Activated T-helper 1 cell treated with anti-CD3 and anti-CD28 coated beads, Interleukin-12 subunit alpha, Interleukin-12 subunit beta, Interleukin-2, Interleukin-4 antibody, amounts not matched to agents 30 ng/mL and 10 ng/mL and 1 ng/mL, durations not matched to agents 14 hours and 24 hours and 36 hours (primary cell): Measurements from ENCODE around the gene RCSD1. TPM values are rescaled to one million over a fixed set of nuclear protein-coding genes. Genes with fewer than 3 reads are reported as not detected.
A peak's percentile ranks its signal among the peaks of the same experiment; 100 is the strongest.
"Not testable (repeated sequence)": the region's sequence is repeated elsewhere in the genome, so short reads cannot be mapped to it uniquely, and the experiment has no call there.

Experiments
- DNase-seq: peaks from one replicate; pipeline ENCODE4 v3.0.0; 2021; ENCODE audit warnings: low spot score
- H3K27ac Mint-ChIP-seq: one replicate; pipeline ENCODE4 v1.8.0; 2021; ENCODE audit warnings: mild to moderate bottlenecking, mixed read lengths
- H3K27me3 Mint-ChIP-seq: one replicate; pipeline ENCODE4 v1.8.0; 2022; ENCODE audit warnings: mild to moderate bottlenecking, moderate library complexity, mixed read lengths; ENCODE audit not compliant: insufficient read depth
- H3K36me3 Mint-ChIP-seq: one replicate; pipeline ENCODE4 v1.8.0; 2021; ENCODE audit warnings: low read depth, mixed read lengths
- H3K4me1 Mint-ChIP-seq: one replicate; pipeline ENCODE4 v1.8.0; 2021; ENCODE audit warnings: low read depth, mixed read lengths
- H3K4me3 Mint-ChIP-seq: one replicate; pipeline ENCODE4 v1.8.0; 2021; ENCODE audit warnings: mild to moderate bottlenecking, moderate library complexity, mixed read lengths
- H3K9me3 Mint-ChIP-seq: one replicate; pipeline ENCODE4 v1.8.0; 2021; ENCODE audit warnings: mixed read lengths
- intact Hi-C: fragments of 100-400 bp; cut with micrococcal nuclease; formaldehyde crosslinking; loops from one replicate; pipeline ENCODE4 v1.15.1; 2024
- total RNA-seq: library from RNA; stranded (reverse); gene quantifications from 2 replicates; pipeline ENCODE4 v1.2.3, GENCODE V29; 2022

Gene RCSD1
- total RNA-seq, 1 donor from 2014 or later, result 78.6 TPM

DNA sequence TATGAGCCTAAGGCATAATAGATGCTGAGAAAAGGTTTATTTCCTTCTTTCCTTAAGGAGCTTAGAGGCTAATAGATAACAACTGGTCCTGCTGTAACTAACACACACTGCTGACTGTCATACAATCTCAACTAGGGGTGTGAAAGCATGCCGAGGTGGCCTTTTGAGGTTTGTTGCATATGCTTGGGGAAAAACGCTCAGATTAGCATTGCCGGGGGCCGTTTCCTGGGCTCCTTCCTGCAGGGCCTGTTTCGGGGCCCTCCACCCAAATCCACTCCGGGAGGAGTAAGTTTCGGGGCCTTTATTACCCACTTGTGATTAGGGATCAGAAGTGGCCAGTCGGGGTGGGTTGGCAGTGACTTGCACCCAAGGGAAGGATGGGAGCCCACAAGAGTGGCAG lies 27.2 kb upstream of the RCSD1 start:
- Mint-ChIP-seq H3K27me3 (no peaks in the 10 kb centered on the region), H3K36me3 (peaks cover 16% of the 10 kb centered on the region), H3K4me3 (no peak overlapping the region), H3K9me3 (peaks cover 8% of the 10 kb centered on the region), H3K4me1 (peaks cover 46% of the 10 kb centered on the region), H3K27ac (peak overlapping the region; percentile 56)
- no peak for DNase-seq
- intact Hi-C loops, result no loop called here

DNA sequence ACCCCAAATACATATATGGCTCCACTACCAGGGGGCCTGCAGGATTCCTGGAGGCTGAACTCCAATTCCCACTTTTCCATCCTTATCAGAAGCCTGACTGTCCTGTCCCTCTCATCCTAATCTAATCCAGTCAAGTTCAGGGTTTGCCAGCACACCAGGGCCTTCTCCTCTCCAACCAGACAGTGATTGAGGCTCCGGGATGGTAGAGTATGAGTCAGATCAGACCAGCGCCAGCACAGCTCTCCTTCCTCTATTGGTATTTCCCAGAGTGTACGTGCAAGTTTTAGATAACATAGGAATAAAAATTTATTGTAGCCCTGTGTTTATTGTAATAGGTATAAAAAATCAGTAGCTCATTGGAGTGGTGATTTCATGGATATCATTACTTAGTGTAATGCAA lies 24.5 kb upstream of the RCSD1 start:
- H3K9me3 Mint-ChIP-seq, result peaks cover 24% of the 10 kb centered on the region
- peaks cover 30% of the 10 kb centered on the region for H3K4me1 Mint-ChIP-seq
- H3K36me3 Mint-ChIP-seq, result peaks cover 22% of the 10 kb centered on the region
- H3K4me3 Mint-ChIP-seq, result no peak overlapping the region
- no peak overlapping the region for H3K27ac Mint-ChIP-seq
- H3K27me3 Mint-ChIP-seq, result no peaks in the 10 kb centered on the region
- intact Hi-C loops, result no loop called here
- DNase-seq, result no peak

DNA sequence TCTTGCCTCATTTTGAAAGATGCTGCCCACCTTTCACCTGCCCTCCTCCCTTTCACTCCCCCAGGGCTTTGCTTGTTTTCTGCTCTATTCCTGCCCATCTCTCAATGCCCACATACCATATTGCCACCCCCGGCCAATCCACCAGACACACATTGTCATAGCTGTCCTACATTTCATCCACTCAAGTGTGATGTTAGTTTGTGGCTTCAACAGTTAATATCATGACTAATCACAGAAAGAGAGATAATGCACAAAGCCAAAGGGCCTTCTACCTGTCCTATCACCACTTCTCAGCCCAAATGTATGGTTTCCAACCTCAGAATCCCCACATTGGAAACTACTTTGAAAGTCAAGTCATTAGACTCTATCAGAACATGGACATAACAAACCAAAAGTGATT lies 18.0 kb upstream of the RCSD1 start:
- H3K4me1 Mint-ChIP-seq, result peaks cover 19% of the 10 kb centered on the region
- H3K36me3 Mint-ChIP-seq, result peaks cover 32% of the 10 kb centered on the region
- H3K27me3 Mint-ChIP-seq, result no peaks in the 10 kb centered on the region
- intact Hi-C loops, result no loop called here
- peaks cover 37% of the 10 kb centered on the region for H3K9me3 Mint-ChIP-seq
- no peak for DNase-seq
- no peak overlapping the region for H3K27ac Mint-ChIP-seq
- H3K4me3 Mint-ChIP-seq, result no peak overlapping the region

DNA sequence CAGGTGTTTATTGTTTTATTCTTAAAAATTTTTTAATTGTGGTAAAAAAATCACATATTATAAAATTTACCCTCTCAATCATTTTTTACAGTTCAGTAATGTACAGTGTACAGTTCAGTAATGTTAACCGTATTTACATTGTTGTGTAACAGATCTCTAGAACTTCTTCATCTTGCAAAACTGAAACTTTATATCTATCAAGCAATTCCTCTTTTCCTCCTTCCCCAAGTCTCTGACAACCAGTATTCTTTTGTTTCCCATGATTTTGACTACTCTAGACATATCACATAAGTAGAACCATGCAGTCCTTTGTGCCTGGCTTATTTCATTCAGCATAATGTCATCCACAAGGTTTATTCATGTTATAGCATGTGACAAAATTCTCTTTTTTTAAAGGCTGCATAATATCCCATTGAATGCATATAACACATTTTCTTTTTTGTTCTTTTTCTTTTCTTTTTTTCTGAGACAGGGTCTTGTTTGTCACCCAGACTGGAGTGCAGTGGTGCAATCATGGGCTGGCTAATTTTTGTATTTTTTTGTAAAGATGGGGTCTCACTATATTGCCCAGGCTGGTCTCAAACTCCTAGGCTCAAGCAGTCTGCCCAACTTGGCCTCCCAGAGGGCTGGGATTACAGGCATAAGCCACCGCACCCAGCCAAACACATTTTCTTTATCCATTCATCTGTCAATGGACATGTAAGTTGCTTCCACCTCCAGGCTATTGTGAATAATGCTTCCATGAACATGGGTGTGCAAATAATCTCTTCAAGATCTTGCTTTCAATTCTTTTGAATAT lies 17.2 kb upstream of the RCSD1 start:
- Mint-ChIP-seq H3K4me3 (no peak overlapping the region), H3K9me3 (peaks cover 32% of the 10 kb centered on the region), H3K36me3 (peaks cover 28% of the 10 kb centered on the region), H3K27me3 (no peaks in the 10 kb centered on the region), H3K27ac (no peak overlapping the region), H3K4me1 (peaks cover 27% of the 10 kb centered on the region)
- DNase-seq, result no peak
- intact Hi-C loops, result no loop called here

- DNase-seq, H3K27me3 Mint-ChIP-seq, H3K27ac Mint-ChIP-seq, intact Hi-C loops, H3K4me3 Mint-ChIP-seq: not testable (repeated sequence)
- H3K36me3 Mint-ChIP-seq, result peaks cover 24% of the 10 kb centered on the region
- peaks cover 39% of the 10 kb centered on the region for H3K4me1 Mint-ChIP-seq
- peaks cover 21% of the 10 kb centered on the region for H3K9me3 Mint-ChIP-seq
These were observed 16.0 kb upstream of the RCSD1 start for GRCh38 chr1:167613984-167614383.

GRCh38 chr1:167614851-167615250 lies 15.2 kb upstream of the RCSD1 start:
- Mint-ChIP-seq H3K4me1 (peaks cover 47% of the 10 kb centered on the region), H3K36me3 (peaks cover 19% of the 10 kb centered on the region), H3K27me3 (no peaks in the 10 kb centered on the region), H3K9me3 (peaks cover 16% of the 10 kb centered on the region), H3K4me3 (no peak overlapping the region), H3K27ac (no peak overlapping the region)
- DNase-seq, result no peak
- intact Hi-C loops, result no loop called here

- intact Hi-C loops, result loop anchor here (2.0 kb wide), 1 partner anchor 16 kb away; no protein-coding TSS in a partner anchor
- H3K4me1 Mint-ChIP-seq, result peaks cover 64% of the 10 kb centered on the region
- H3K9me3 Mint-ChIP-seq, result peaks cover 12% of the 10 kb centered on the region
- no peak for DNase-seq
- H3K4me3 Mint-ChIP-seq, result peak overlapping the region; percentile 81
- peak overlapping the region; percentile 95 for H3K27ac Mint-ChIP-seq
- peaks cover 15% of the 10 kb centered on the region for H3K36me3 Mint-ChIP-seq
- no peaks in the 10 kb centered on the region for H3K27me3 Mint-ChIP-seq
These were observed 13.5 kb upstream of the RCSD1 start for GRCh38 chr1:167616521-167616920.

DNA sequence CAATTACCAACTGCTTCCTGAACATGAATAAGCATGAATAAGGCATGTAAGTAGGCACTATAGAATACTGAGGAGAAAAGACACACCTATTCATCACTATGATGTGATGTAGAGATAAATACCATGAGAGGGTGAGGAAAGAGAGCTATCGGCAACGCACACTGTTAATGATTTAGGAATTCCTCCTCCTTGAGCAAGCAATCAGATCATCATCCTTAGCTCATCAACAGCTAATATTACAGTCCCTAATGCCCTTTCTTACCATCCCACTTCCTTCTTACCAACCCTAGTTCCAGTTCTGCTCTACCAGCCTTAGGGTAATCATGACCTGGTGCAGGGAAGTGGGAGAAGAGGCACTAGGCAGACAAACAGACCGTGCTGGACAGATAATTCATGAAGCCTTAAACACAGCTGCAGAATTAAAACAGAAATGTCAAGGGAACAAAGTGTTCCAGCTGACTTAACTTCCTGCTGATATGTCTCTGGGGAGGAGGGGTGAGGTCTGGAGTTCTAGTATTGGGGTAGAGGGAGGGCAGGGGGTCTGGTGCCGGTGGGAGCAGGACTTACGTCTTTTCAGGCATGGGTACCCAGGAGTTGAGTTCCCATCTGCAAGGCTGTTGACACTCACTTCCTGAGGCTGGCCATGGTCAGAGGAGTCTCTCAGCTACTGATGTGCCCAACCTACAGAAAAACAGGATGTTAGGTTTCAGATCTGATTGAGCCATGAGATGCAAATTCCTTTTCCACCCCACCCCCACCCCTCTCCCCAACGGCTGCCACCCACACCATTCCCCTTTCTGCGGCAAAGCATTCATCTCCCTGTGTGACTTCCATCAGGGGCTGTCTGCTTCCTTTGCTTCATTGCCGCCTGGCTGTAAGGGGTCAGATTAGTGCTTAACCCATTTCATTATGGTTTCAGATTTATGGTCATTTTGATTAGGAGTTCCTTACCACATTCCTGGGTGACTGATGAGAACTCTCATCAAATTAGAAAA lies 12.6 kb upstream of the RCSD1 start:
- peak overlapping the region; percentile 81 for H3K4me3 Mint-ChIP-seq
- no peaks in the 10 kb centered on the region for H3K27me3 Mint-ChIP-seq
- H3K4me1 Mint-ChIP-seq, result peaks cover 65% of the 10 kb centered on the region
- peaks cover 11% of the 10 kb centered on the region for H3K36me3 Mint-ChIP-seq
- peaks cover 12% of the 10 kb centered on the region for H3K9me3 Mint-ChIP-seq
- no peak for DNase-seq
- intact Hi-C loops, result loop anchor here (1.0 to 2.0 kb wide), 3 partner anchors 13 to 20 kb away; partner anchors contain the start of gene RCSD1
- H3K27ac Mint-ChIP-seq, result peak overlapping the region; percentile 95

GRCh38 chr1:167618366-167618765 lies 11.7 kb upstream of the RCSD1 start:
- Mint-ChIP-seq H3K4me1 (peaks cover 68% of the 10 kb centered on the region), H3K4me3 (peak overlapping the region; percentile 81), H3K36me3 (peaks cover 10% of the 10 kb centered on the region), H3K27me3 (no peaks in the 10 kb centered on the region), H3K27ac (peak overlapping the region; percentile 95), H3K9me3 (peaks cover 12% of the 10 kb centered on the region)
- intact Hi-C loops, result no loop called here
- no peak for DNase-seq

- DNase-seq, result no peak
- H3K27ac Mint-ChIP-seq, result peak overlapping the region; percentile 16
- H3K9me3 Mint-ChIP-seq, result peaks cover 12% of the 10 kb centered on the region
- no peaks in the 10 kb centered on the region for H3K27me3 Mint-ChIP-seq
- intact Hi-C loops, result no loop called here
- peaks cover 69% of the 10 kb centered on the region for H3K4me1 Mint-ChIP-seq
- peaks cover 10% of the 10 kb centered on the region for H3K36me3 Mint-ChIP-seq
- H3K4me3 Mint-ChIP-seq, result peak overlapping the region; percentile 8
These were observed 11.2 kb upstream of the RCSD1 start for GRCh38 chr1:167618789-167619188.

DNA sequence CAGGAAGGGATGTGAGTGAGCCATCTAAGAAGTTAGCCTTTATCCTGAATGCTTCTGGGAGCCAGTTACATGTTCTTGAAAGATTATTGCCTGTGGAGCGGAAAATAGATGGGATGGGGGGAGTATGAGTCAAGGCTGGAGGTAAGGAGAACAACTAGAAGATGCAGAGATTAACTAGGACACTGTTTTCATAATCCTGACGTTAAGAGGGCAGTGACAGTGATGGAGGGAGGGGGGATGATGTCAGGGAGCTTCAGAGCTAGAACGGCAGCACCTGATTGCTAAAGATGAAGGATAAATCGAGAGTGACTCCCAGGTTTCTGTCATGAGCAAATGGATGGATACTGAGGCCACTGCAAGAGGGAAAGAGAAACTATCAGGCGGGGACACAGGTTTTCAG lies 10.0 kb upstream of the RCSD1 start:
- DNase-seq, result no peak
- Mint-ChIP-seq H3K27me3 (no peaks in the 10 kb centered on the region), H3K27ac (peak overlapping the region; percentile 68), H3K4me1 (peaks cover 73% of the 10 kb centered on the region), H3K9me3 (peaks cover 9% of the 10 kb centered on the region), H3K36me3 (peaks cover 6% of the 10 kb centered on the region), H3K4me3 (no peak overlapping the region)
- intact Hi-C loops, result no loop called here

DNA sequence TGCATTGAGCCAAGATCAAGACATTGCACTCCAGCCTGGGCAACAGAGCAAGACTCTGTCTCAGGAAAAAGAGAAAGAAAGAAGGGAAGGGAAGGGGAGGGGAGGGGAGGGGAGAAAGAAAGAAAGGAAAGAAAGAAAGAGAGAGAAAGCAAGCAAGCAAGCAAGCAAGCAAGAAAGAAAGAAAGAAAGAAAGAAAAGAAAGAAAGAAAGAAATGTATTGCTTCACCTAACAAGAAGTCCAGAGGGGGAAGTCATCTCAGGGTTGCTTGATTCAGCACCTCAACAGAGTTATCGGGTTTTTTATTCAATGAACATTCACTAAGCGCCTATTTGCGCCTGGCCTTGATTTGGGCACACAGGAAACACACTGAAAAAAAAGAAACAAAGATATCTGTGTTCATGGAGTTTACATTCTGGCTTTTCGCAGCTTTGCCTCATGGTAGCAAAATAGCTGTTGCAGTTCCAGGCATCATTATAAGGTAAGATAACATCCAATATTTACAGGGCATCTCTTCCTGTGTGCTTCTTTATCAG lies 8.2 kb upstream of the RCSD1 start:
- H3K4me1 Mint-ChIP-seq, result peaks cover 83% of the 10 kb centered on the region

More for the DNA sequence above, 8.2 kb upstream of the RCSD1 start:
- Mint-ChIP-seq H3K27me3 (no peaks in the 10 kb centered on the region), H3K36me3 (peaks cover 8% of the 10 kb centered on the region), H3K27ac (peak overlapping the region; percentile 8), H3K4me3 (no peak overlapping the region), H3K9me3 (peaks cover 14% of the 10 kb centered on the region)
- intact Hi-C loops, result no loop called here
- no peak for DNase-seq
